H1 (cell line): ENCODE data around the gene CTNND2. TPM values are rescaled to one million over a fixed set of nuclear protein-coding genes. Genes with fewer than 3 reads are reported as not detected.
A peak's percentile ranks its signal among the peaks of the same experiment; 100 is the strongest.

ENCODE experiments used
- ATF3 ChIP-seq: IDR thresholded peaks from 2 replicates; pipeline ENCODE4 v1.6.1; 2011; ENCODE audit warnings: low read depth, mild to moderate bottlenecking, low read length; ENCODE audit not compliant: insufficient read depth
- BCL11A ChIP-seq, 2 experiments: IDR thresholded peaks; one replicate each; pipeline ENCODE4 v1.6.1; 2011; ENCODE audit warnings: low read depth in 2 of 2, low read length in 2 of 2, mild to moderate bottlenecking in 2 of 2
- BRCA1 ChIP-seq: IDR thresholded peaks from 2 replicates; pipeline ENCODE4 v1.6.1; 2012; ENCODE audit warnings: low read depth, low read length, improper control_type of control experiment
- CTBP2 ChIP-seq: IDR thresholded peaks from 2 replicates; pipeline ENCODE4 v1.7.0; 2011; ENCODE audit warnings: borderline replicate concordance, mild to moderate bottlenecking, moderate library complexity, mixed read lengths, low read length; ENCODE audit not compliant: insufficient read depth, insufficient read length
- EGR1 ChIP-seq: IDR thresholded peaks from 2 replicates; pipeline ENCODE4 v1.6.1; 2011; ENCODE audit warnings: low read depth, low read length, borderline replicate concordance
- EP300 ChIP-seq, 2 experiments: IDR thresholded peaks; 1 replicate in 1 of 2; 2 replicates in 1 of 2; pipeline ENCODE4 v1.6.1; 2011 to 2012; ENCODE audit warnings: low read depth in 2 of 2, low read length in 2 of 2, mild to moderate bottlenecking in 2 of 2, borderline replicate concordance in 1 of 2, inconsistent platforms in 1 of 2, moderate library complexity in 1 of 2
- EZH2 ChIP-seq: fragments of 200-600 bp; sonication (generic); IDR thresholded peaks from 2 replicates; pipeline ENCODE4 v1.7.1; 2012; ENCODE audit warnings: low read depth, mild to moderate bottlenecking, moderate library complexity, low read length, inconsistent platforms; ENCODE audit not compliant: severe bottlenecking
- GABPA ChIP-seq: IDR thresholded peaks from 2 replicates; pipeline ENCODE4 v1.6.1; 2011; ENCODE audit warnings: mild to moderate bottlenecking, low read length, moderate library complexity, borderline replicate concordance; ENCODE audit not compliant: insufficient read depth
- JUN ChIP-seq: IDR thresholded peaks from 2 replicates; pipeline ENCODE4 v1.6.1; 2011; ENCODE audit warnings: low read depth, mild to moderate bottlenecking, improper control_type of control experiment, low read length
- KDM4A ChIP-seq: IDR thresholded peaks from one replicate; pipeline ENCODE4 v1.7.1; 2012; ENCODE audit warnings: low read depth, mild to moderate bottlenecking, moderate library complexity, low read length, inconsistent platforms; ENCODE audit not compliant: severe bottlenecking
- PHF8 ChIP-seq: fragments of 200-600 bp; sonication (generic); conservative IDR thresholded peaks from 2 replicates; pipeline ENCODE4 v1.7.1; 2012; ENCODE audit warnings: low read depth, mild to moderate bottlenecking, inconsistent platforms, low read length, moderate library complexity
- POLR2A ChIP-seq, 2 experiments: IDR thresholded peaks; 1 replicate in 1 of 2; 2 replicates in 1 of 2; pipeline ENCODE4 v1.6.1; 2011; ENCODE audit warnings: low read depth in 2 of 2, low read length in 2 of 2, mild to moderate bottlenecking in 2 of 2; ENCODE audit errors: control extremely low read depth in 1 of 2
- POU5F1 ChIP-seq: IDR thresholded peaks from 2 replicates; pipeline ENCODE4 v1.6.1; 2011; ENCODE audit warnings: low read depth, mild to moderate bottlenecking, low read length, moderate library complexity
- RNF2 ChIP-seq: fragments of 200-900, 300-1000 bp; sonication (generic); IDR thresholded peaks from 2 replicates; pipeline ENCODE4 v1.7.1; 2016; ENCODE audit warnings: borderline replicate concordance, low read depth, mild to moderate bottlenecking, antibody characterized with exemption, low read length; ENCODE audit not compliant: poor library complexity, severe bottlenecking; ENCODE audit errors: missing control alignments
- RXRA ChIP-seq: IDR thresholded peaks from 2 replicates; pipeline ENCODE4 v1.6.1; 2011; ENCODE audit warnings: low read depth, mild to moderate bottlenecking, low read length, moderate library complexity; ENCODE audit not compliant: insufficient read depth
- SIX5 ChIP-seq: IDR thresholded peaks from 2 replicates; pipeline ENCODE4 v1.6.1; 2011; ENCODE audit warnings: mild to moderate bottlenecking, low read depth, low read length
- SP2 ChIP-seq: IDR thresholded peaks from 2 replicates; pipeline ENCODE4 v1.6.1; 2012; ENCODE audit warnings: mild to moderate bottlenecking, low read length, inconsistent platforms
- SP4 ChIP-seq: IDR thresholded peaks from 2 replicates; pipeline ENCODE4 v1.6.1; 2012; ENCODE audit warnings: low read length, inconsistent platforms
- TCF12 ChIP-seq: IDR thresholded peaks from 2 replicates; pipeline ENCODE4 v1.6.1; 2011; ENCODE audit warnings: low read depth, mild to moderate bottlenecking, low read length
- polyA plus RNA-seq, 7 experiments: library from polyadenylated mRNA; depleted of rRNA in 3 of 7; stranded (reverse) in 5 of 7; unstranded in 2 of 7; fragments of >200 nt in 5 of 7; fragments of 200-250 nt in 2 of 7; gene quantifications; 1 replicate in 5 of 7; 2 replicates in 1 of 7; 4 replicates in 1 of 7; pipeline versions ENCODE4 v1.2.1 to v1.2.3, GENCODE V29; 2011 to 2013; ENCODE audit warnings: missing spikeins in 2 of 7, mixed read lengths in 2 of 7
- total RNA-seq: library from RNA; stranded (reverse); fragmentation: NEBNext Ultra II Directional; extraction: Animal tissue kit (Norgen Biotek cat#: 25700); gene quantifications from 2 replicates; pipeline ENCODE4 v1.2.1, GENCODE V29; 2021

CTNND2 gene
- total and polyA plus RNA-seq, 2 of the 8 experiments (the other 6 are each of a cell fraction or from before 2014, with no cell fraction given) = 7.4 to 14.2 TPM

GRCh38 chr5:11903121-11903613 lies 1.1 kb downstream of the CTNND2 start (continued):
- TF ChIP-seq ATF3 (no peak), POLR2A (IDR thresholded peaks at IDR 0.05; ENCODE audit: control extremely low read depth in 1 of 2, low read depth in 2 of 2, low read length in 2 of 2) (no peak), TCF12 (no peak), PHF8 (no peak), SP4 (no peak), POU5F1 (no peak), SIX5 (no peak), SP2 (no peak), KDM4A (peak; percentile 93), GABPA (no peak), RNF2 (peak; percentile 51), JUN (no peak), RXRA (no peak), BRCA1 (no peak), EP300 (IDR thresholded peaks at IDR 0.05; ENCODE audit: borderline replicate concordance in 1 of 2, low read depth in 2 of 2, low read length in 2 of 2) (no peak), BCL11A (IDR thresholded peaks at IDR 0.05; ENCODE audit: low read depth in 2 of 2, low read length in 2 of 2) (no peak), EGR1 (no peak), EZH2 (peak; percentile 37), CTBP2 (no peak)
